HG02759 (cell line): ENCODE results near the gene SIDT2.

Experiments
- ATAC-seq: cut with Tn5 transposase; IDR thresholded peaks from one replicate; pipeline ENCODE4 v1.9.1; 2021; ENCODE audit warnings: mild to moderate bottlenecking, moderate library complexity; ENCODE audit not compliant: unreplicated experiment

SIDT2 gene

DNA sequence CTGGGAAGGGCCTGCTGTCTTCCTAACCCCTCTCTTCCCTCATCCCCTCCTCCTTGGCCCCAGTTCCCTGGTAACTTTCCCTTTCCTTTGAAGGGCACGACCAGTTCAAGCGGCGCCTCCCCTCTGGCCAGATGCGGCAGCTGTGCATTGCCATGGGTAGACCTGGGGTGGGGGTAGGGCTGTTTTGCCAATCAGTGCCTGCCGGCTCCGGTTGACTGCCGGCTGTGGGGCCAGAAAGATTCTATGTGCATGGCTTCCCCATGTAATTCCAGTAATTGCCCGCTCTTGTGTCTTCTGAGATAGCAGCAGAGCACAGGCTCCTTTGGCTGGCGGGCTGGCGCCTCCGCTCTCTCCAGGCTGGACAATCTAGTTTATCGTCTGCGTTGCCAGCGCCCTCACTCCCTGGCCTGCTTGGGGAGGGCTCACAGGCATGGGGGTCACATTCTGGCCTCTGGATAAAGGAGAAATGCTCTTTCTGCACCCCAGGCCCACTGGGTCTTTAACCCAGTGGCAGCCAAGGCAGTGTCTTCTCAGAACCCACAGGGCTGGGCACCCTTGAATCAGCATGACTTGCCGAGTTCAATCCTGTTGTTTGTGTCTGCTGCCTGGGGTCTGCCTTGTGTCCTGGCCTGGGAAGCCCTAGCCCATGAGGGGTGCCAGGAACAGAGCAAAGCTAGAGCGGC, 9.4 kb downstream of the SIDT2 start:
- no peak for ATAC-seq

DNA sequence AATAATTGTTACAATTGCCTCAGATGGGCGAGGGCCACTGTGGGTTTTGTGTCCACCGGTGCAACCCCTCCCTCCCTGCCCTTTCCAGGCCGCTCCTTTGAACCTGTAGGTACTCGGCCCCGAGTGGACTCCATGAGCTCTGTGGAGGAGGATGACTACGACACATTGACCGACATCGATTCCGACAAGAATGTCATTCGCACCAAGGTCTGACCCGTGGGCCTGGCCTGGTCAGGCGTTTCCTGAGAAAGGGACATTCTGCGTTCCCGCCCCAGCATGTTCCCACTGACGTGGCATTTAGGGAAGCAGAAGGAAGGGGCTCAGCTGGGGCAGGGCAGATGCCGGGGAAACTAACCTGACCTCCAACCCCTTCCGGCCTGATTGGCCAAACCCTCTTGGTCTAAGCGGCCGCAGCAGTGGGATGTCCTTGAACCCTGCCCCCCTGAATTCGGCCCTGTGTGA, 10.1 kb downstream of the SIDT2 start:
- ATAC-seq: no peak

DNA sequence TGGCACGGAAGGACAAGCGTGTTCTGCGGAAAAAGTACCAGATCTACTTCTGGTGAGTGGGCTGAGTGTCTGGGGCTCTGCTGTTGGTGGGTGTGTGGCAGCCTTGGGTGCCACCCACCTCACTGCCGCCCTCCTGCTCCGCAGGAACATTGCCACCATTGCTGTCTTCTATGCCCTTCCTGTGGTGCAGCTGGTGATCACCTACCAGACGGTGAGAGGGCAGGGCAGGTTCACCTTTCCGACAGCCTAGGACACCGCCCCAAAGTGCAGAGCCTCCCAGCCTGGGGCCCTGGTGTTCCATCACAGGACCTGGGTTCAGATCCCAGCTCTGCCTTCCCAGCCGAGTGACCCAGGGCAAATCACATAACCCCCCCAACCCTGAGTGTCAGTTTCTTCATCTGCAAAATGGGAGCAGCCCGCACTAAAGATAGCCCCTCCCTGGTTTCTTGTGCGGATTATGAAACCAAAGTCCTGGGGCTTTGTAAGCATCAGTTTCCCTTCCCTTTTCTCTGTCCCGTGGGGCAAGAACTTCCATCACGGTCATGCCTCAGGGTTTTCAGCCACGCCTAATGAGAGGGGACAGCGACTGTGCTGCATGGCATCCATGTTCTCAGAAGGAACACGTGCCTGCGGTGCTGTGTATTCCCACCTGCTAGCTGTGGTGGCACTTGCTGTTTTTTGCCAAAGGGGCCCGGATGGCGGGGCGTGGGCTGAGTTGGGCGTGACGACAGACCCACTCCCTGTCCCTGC, 10.8 kb downstream of the SIDT2 start:
- ATAC-seq: peak; percentile 65

DNA sequence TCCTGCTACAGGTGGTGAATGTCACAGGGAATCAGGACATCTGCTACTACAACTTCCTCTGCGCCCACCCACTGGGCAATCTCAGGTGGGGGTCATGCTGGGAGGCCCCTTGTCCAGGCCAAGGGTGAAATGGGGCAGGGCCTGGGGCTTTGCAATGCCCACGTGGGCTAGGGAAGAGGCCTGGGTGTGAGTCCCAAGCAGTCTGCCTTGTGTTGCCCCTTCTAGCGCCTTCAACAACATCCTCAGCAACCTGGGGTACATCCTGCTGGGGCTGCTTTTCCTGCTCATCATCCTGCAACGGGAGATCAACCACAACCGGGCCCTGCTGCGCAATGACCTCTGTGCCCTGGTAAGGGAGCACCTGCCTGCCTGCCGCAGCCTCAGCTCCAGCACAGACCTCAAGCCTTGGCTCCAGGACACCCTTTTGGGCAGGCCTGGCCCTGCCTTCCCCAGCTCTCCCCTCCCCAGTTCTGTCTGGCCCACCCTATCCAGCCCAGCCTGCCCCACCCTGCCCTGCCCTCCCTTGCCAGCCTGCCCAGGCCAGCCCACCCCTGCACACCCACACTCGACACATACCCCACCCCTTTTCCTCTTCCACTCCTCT, 11.5 kb downstream of the SIDT2 start:
- ATAC-seq: no peak

DNA sequence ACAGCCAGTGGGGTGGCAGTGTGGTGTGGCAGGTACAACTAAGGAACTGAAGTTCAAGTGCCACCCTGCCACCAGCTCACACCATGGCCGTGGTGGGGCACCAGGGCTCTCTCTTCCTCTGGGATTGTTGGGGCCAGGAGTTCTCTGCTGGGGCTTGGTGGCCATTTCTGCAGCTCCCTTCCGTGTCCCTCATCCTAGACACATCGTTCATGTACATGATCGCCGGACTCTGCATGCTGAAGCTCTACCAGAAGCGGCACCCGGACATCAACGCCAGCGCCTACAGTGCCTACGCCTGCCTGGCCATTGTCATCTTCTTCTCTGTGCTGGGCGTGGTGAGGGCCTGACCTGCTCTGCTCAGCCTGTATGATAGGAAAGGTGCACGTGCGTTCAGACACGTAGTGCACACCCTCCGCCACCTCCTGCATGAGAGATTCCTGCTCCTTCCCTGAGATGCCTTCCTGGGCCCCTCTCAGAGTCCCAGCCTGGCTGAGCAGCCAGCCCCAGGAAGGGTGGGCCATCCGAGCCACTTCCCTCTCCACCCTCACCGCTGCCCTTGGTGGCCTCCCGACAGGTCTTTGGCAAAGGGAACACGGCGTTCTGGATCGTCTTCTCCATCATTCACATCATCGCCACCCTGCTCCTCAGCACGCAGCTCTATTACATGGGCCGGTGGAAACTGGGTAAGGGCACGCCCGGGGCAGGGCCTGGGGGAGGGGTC, 13.3 kb downstream of the SIDT2 start:
- no peak for ATAC-seq

DNA sequence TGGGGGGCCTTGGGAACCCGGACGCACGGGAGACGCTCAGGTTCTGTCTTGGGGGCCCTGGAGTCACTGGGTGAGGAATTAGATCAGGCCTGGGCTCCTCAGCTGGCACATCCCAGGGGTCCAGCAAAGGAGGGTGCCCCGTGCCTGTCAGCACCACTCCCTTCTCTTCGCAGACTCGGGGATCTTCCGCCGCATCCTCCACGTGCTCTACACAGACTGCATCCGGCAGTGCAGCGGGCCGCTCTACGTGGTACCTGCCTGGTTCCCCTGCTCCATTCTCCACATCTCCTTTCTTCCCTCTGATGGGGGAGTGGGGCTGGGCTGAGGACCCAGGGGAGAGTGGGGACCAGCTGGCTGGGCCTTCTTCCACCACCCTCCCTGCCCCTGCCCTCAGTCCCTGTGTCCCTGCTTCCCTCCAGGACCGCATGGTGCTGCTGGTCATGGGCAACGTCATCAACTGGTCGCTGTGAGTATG, 13.9 kb downstream of the SIDT2 start:
- no peak for ATAC-seq

DNA sequence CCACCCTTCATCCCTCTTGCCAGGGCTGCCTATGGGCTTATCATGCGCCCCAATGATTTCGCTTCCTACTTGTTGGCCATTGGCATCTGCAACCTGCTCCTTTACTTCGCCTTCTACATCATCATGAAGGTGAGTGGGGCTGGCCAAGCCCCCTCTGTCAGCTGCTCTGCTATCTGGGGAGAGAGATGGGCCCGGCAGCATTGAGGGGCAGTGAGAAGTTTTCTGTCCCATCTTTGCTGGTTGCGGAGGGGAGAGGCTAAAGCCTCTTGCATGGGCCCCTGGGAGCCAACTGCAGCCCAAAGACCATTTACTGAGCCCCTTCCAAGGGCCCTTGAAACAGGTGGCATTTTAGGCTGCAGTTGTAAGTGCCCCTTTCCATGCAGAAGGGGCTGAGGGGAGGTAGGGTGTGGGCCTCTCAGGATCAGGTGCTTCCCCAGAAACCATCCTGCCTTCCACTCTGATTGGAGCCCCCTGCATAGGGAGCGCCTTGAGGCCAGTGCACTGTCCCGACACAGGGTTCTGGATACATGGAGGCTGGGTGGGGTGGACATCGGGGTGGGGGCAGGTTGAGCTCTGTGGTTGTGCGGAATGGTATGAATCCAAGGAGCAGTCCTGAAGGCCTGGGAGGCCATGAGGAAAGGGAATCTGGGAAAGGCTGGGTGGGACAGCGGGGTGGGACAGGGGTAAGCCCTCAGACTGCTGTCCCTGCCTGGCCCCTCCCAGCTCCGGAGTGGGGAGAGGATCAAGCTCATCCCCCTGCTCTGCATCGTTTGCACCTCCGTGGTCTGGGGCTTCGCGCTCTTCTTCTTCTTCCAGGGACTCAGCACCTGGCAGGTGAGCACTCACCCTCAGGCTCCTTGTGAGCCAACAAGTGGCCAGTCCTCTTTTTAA, 14.8 kb downstream of the SIDT2 start:
- no peak for ATAC-seq

DNA sequence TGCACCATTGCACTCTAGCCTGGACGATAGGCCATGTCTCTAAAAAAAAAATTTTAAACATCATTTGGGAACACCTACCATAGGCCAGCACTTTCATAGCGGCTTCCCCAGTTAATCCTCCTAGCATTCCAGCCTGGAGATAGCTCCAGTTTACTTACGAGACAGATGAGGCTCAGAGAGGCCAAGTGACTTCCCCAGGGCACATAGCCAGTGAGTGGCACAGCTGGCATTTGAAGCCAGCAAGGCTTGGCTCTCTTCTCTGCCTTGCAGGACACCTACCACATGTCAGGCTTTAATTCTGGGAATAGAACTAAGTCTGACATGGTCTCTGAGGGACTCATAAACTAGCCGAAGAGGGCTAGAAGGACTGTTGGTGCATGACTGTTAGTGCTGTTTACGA, 15.7 kb downstream of the SIDT2 start:
- ATAC-seq: no peak

DNA sequence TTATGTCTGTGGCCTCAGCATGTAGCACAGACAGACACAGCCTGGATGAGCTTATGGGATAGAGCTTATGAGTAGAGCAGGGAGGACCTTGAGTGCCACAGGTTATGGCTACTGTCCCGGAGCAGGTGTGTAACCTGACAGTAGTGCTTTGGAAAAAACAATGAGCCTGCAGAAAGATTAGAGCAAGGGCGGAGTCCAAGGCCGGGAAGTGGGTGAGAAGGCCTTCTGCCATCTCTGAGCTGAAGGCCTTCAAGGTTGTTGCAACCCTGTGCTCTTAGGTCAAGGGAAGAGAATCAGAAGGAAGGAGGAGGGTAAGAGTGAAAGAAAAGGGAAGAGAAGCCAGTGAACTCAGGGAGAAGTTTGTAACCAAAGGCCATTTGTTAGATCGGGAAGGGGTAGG, 16.7 kb downstream of the SIDT2 start:
- no peak for ATAC-seq

DNA sequence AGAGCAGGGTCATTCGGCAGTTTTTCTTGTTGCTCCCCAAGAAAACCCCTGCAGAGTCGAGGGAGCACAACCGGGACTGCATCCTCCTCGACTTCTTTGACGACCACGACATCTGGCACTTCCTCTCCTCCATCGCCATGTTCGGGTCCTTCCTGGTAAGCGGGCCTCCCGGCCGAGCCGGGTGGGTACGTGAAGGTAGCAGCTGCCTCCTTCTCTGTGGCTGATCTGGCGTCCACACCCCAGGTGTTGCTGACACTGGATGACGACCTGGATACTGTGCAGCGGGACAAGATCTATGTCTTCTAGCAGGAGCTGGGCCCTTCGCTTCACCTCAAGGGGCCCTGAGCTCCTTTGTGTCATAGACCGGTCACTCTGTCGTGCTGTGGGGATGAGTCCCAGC, 17.2 kb downstream of the SIDT2 start:
- ATAC-seq: no peak

DNA sequence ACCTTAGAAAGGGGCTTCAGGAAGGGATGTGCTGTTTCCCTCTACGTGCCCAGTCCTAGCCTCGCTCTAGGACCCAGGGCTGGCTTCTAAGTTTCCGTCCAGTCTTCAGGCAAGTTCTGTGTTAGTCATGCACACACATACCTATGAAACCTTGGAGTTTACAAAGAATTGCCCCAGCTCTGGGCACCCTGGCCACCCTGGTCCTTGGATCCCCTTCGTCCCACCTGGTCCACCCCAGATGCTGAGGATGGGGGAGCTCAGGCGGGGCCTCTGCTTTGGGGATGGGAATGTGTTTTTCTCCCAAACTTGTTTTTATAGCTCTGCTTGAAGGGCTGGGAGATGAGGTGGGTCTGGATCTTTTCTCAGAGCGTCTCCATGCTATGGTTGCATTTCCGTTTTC, 18.5 kb downstream of the SIDT2 start:
- no peak for ATAC-seq

DNA sequence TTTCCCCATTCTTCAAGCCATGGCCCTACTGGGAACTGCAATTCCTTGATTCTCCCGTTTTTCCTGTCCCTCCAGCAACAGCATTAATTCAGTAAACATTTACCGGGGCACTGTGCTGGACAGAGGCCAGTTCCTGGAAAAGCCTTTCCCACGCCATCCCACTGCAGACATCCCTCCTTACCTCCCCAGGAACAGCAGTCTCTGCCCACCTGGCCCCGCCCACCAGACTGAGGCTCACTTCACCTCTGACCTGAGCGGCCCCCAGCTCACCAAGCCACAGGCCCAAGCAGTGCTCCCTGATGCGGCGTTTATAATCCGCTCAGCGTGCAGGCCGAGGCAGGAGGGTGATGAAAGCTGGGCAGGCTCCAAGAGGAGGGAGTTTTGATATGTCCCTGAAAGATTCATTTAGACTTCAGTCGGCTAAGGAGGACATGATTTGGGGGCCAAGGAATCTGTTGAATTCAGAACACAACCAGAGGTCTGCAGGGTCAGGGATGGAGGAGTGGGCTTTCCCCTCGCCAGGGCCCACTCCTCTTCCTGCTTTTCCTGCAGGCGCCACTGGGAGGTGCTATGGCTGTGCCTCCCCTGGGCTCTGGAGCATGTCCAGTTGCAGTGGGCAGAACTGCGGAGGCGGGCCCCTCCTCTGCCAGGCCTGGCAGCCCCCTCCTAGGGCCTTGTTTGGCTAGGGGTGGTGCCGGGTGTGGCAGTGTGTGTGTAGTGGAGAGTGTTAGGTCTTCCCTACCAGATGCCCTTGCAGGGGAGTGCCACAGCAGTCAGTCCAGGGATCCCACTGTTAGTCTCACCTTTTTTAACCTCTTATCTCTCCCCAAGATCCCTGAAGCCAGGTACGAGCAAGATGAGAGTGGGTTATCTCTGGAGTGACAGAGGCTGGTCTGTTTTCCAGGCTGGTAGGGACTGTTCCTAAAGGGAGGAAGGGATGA, 19.2 kb downstream of the SIDT2 start:
- ATAC-seq: no peak

DNA sequence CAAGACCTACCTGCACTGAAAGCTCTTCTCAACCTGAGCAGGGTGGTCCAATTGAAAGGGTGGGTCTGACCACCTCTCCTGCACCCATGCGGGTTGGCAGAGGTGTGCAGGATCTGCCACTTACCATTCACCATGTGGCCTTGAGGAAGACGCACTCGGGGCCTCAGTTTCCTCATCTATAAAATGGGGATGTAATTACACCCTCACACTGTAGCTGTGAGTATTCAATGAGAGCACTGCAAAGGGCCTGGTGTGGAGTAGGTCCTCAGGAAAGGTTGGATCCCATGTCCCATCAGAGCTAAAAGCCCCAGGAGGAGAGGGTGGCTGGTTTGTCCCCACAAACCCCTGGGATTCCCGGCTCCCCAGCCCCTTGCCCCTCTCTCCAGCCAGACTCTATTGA, 20.1 kb downstream of the SIDT2 start:
- ATAC-seq: no peak

DNA sequence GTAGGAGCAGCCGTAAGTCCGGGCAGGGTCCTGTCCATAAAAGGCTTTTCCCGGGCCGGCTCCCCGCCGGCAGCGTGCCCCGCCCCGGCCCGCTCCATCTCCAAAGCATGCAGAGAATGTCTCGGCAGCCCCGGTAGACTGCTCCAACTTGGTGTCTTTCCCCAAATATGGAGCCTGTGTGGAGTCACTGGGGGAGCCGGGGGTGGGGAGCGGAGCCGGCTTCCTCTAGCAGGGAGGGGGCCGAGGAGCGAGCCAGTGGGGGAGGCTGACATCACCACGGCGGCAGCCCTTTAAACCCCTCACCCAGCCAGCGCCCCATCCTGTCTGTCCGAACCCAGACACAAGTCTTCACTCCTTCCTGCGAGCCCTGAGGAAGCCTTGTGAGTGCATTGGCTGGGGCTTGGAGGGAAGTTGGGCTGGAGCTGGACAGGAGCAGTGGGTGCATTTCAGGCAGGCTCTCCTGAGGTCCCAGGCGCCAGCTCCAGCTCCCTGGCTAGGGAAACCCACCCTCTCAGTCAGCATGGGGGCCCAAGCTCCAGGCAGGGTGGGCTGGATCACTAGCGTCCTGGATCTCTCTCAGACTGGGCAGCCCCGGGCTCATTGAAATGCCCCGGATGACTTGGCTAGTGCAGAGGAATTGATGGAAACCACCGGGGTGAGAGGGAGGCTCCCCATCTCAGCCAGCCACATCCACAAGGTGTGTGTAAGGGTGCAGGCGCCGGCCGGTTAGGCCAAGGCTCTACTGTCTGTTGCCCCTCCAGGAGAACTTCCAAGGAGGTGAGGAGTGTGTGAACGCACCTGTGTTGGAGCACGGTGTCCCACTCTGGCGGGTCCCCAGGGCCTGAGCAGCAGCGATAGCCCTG, 20.7 kb downstream of the SIDT2 start, which contains the start of gene TAGLN:
Gene TAGLN (plus strand): TSS at position 318 of the 863 bp plus-strand sequence. CDS start 3,644 bp downstream, outside the sequence.
- ATAC-seq: no peak

DNA sequence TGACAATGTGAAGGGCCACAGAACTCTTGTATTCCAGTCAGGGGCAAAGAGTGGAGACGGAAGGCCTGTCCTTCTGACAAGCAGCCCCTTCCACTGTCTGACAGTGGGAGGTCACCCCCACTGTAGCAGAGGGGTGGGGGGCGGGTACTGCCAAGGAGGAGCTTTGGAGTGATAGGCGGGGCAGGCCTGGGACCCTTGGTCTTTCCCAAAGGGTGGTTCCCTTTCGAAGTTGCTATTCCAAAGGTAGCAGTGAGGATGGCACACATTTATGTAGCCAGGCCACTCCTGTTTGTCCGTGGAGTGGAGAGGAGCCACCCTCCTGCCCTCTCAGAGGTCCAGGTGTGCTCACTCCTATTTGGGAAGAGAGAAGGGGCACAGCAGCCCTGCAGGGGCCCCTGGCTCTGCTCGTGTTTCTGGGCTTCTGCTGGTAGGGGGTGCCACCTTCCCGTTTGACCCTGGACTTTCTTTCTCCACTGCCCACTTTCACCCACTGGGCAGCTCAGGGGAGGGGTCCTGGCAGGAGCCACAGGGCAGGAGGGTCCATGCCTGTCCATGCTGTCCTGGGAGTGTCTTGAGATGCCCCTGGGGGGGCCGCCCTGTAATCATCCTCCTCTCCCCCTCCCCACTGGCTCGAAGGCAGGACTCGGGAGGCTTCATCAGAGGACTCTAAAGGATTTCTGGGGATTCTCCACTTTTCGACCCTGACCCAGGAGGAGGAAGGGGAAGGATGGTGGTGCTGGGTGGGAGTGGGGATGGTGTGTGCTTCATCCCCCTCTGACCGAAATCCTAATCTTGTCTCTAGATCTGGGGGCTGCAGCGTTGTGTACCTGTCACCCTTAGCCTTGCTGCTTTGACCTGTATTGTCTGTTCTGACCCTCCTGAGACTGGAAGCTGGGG, 21.6 kb downstream of the SIDT2 start:
- ATAC-seq: no peak

DNA sequence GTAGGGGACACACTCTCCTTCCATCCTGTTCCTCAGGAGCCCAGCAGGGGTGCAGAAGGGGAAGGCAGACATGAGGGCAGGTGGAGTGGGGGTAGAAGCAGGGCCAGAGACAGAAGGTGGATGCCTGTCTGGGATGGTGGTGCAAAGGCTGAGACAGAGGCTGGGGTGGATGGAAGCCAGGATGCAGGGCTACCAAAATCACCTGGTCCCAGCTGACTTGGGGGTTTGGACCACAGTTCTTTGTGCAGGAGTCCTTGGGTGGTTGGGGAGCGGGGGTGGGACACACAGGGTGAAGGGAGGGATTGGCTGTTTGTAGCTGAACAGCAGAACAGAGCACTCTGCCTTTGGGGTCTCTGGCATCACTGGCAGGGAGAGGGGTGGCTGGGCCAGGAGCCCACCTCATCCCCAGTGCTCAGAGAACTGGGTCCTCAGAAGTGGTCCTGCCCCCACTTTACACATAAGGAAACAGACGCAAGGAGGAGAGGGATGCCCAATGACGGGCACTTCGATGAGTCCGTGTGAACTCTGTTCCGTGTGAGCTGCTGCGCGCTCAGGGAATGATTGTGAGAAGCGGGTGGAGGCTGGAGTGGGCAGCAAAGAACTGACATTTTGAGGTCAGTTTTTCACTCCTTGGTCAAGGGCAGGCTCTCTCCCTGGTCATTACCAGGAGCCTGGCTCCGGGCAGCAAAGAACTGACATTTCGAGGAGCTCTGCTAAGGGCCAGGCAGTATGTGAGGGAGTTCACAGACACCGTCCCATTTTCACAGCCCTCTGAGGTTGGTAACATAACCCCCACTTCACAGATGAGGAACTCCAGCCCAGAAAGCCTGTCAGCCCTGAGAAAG, 22.5 kb downstream of the SIDT2 start:
- no peak for ATAC-seq
